Peyer's patch (tissue), 4 donors: ENCODE results near the gene CHI3L2.

Experiments used
- POLR2A ChIP-seq, 2 donors: fragments of 450-650 bp; IDR thresholded peaks; one replicate each; pipeline ENCODE4 v1.5.1; 2017; ENCODE audit warnings: antibody characterized with exemption in 2 of 2, mild to moderate bottlenecking in 2 of 2, moderate library complexity in 2 of 2
- TF ChIP-seq, protein P1 (sequence below), 6 experiments: fragments of 450-650 bp in 4 of 6; fragments of 200-600 bp in 2 of 6; sonication (generic) in 1 of 6; IDR thresholded peaks; one replicate each; pipeline ENCODE4 v1.5.1; 2017 to 2019; ENCODE audit warnings: antibody characterized with exemption in 6 of 6, mild to moderate bottlenecking in 3 of 6, moderate library complexity in 1 of 6

DNA sequence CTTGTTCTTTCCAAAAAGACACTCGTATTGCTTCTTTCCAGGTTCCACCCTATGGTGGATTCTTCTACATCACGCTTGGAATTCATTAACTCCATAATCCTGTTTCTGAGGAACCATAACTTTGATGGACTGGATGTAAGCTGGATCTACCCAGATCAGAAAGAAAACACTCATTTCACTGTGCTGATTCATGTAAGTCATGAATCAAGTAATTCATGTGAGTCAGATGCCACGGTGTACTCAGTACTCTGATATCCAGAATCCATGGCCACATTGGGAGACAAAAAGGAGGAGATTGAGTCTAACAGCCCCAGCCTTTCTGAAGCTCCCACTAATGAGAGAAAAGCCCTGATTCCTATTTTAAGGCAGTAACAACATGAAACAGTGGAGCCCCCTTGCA, 7.4 kb downstream of the CHI3L2 start:
- no peak for TF ChIP-seq POLR2A (IDR thresholded peaks at IDR 0.05)
- TF ChIP-seq, protein P1, sequence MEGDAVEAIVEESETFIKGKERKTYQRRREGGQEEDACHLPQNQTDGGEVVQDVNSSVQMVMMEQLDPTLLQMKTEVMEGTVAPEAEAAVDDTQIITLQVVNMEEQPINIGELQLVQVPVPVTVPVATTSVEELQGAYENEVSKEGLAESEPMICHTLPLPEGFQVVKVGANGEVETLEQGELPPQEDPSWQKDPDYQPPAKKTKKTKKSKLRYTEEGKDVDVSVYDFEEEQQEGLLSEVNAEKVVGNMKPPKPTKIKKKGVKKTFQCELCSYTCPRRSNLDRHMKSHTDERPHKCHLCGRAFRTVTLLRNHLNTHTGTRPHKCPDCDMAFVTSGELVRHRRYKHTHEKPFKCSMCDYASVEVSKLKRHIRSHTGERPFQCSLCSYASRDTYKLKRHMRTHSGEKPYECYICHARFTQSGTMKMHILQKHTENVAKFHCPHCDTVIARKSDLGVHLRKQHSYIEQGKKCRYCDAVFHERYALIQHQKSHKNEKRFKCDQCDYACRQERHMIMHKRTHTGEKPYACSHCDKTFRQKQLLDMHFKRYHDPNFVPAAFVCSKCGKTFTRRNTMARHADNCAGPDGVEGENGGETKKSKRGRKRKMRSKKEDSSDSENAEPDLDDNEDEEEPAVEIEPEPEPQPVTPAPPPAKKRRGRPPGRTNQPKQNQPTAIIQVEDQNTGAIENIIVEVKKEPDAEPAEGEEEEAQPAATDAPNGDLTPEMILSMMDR (IDR thresholded peaks at IDR 0.05) = no peak
